ENCODE results near the gene CLEC3A. TPM values are rescaled to one million over a fixed set of nuclear protein-coding genes. Genes with fewer than 3 reads are reported as not detected.

Gene CLEC3A
- polyA plus RNA-seq, 1 donor (not counting 4 experiments of a cell fraction or from before 2014, with no cell fraction given) = not detected

- H3K27me3 ChIP-seq (ENCODE audit: control insufficient read depth, extremely low read depth, insufficient read depth, low read length) = no peaks in the 10 kb centered on the region
- TF ChIP-seq CTCF (optimal IDR thresholded peaks at IDR 0.05 in 1 of 3, IDR thresholded peaks at IDR 0.05 in 1 of 3, conservative IDR thresholded peaks at IDR 0.05 in 1 of 3; ENCODE audit: extremely low read depth in 1 of 3, insufficient read depth in 2 of 3, low read length in 3 of 3) (no peak), EZH2 (IDR thresholded peaks at IDR 0.05; ENCODE audit: low read length) (no peak)
- H3K4me2 ChIP-seq (ENCODE audit: control insufficient read depth, extremely low read depth, insufficient read depth, low read depth, low read length) = no peak overlapping the region
- no peaks in the 10 kb centered on the region for H3K9me1 ChIP-seq (ENCODE audit: control insufficient read depth, extremely low read depth, insufficient read depth, low read length)
- H3K36me3 ChIP-seq (ENCODE audit: control insufficient read depth in 2 of 2, extremely low read depth in 1 of 2, insufficient read depth in 2 of 2, low read length in 2 of 2) = no peaks in the 10 kb centered on the region
- DNase-seq (ENCODE audit: low read depth, low spot score) = no peak
- H3K4me1 ChIP-seq (ENCODE audit: control insufficient read depth, extremely low read depth, insufficient read depth, low read length) = no peaks in the 10 kb centered on the region
- no peaks in the 10 kb centered on the region for H3K79me2 ChIP-seq (ENCODE audit: control insufficient read depth, insufficient read depth, low read length)
- no peaks in the 10 kb centered on the region for H3K9me3 ChIP-seq (ENCODE audit: control insufficient read depth, low read depth, low read length)
- H2AFZ ChIP-seq (ENCODE audit: control insufficient read depth, low read length) = no peak overlapping the region
- dilution Hi-C loops (cut with MboI; ENCODE audit: extremely low pct_ligation_motif_present, low sequenced_read_pairs) = no loop called here
- no peak overlapping the region for H3K4me3 ChIP-seq (ENCODE audit: control insufficient read depth in 2 of 3, extremely low read depth in 1 of 3, insufficient read depth in 2 of 3, low read depth in 1 of 3, low read length in 3 of 3)
- no peaks in the 10 kb centered on the region for H4K20me1 ChIP-seq (ENCODE audit: control insufficient read depth, extremely low read depth, insufficient read depth, low read length)
- no peak overlapping the region for H3K9ac ChIP-seq (ENCODE audit: control insufficient read depth, extremely low read depth, insufficient read depth, low read length)
- no peak overlapping the region for H3K27ac ChIP-seq (ENCODE audit: control insufficient read depth, insufficient read depth, low read length)
- no peak for FAIRE-seq
These were observed 43.0 kb downstream of the CLEC3A start for GRCh38 chr16:78065319-78065718.

- Histone ChIP-seq H3K9ac (ENCODE audit: control insufficient read depth, extremely low read depth, insufficient read depth, low read length) (no peak overlapping the region), H3K9me3 (ENCODE audit: control insufficient read depth, low read depth, low read length) (no peaks in the 10 kb centered on the region), H3K27me3 (ENCODE audit: control insufficient read depth, extremely low read depth, insufficient read depth, low read length) (no peaks in the 10 kb centered on the region), H3K9me1 (ENCODE audit: control insufficient read depth, extremely low read depth, insufficient read depth, low read length) (no peaks in the 10 kb centered on the region), H3K79me2 (ENCODE audit: control insufficient read depth, insufficient read depth, low read length) (no peaks in the 10 kb centered on the region), H3K27ac (ENCODE audit: control insufficient read depth, insufficient read depth, low read length) (no peak overlapping the region), H3K4me3 (ENCODE audit: control insufficient read depth in 2 of 3, extremely low read depth in 1 of 3, insufficient read depth in 2 of 3, low read depth in 1 of 3, low read length in 3 of 3) (no peak overlapping the region), H2AFZ (ENCODE audit: control insufficient read depth, low read length) (no peak overlapping the region), H3K36me3 (ENCODE audit: control insufficient read depth in 2 of 2, extremely low read depth in 1 of 2, insufficient read depth in 2 of 2, low read length in 2 of 2) (no peaks in the 10 kb centered on the region), H3K4me1 (ENCODE audit: control insufficient read depth, extremely low read depth, insufficient read depth, low read length) (no peaks in the 10 kb centered on the region), H4K20me1 (ENCODE audit: control insufficient read depth, extremely low read depth, insufficient read depth, low read length) (no peaks in the 10 kb centered on the region), H3K4me2 (ENCODE audit: control insufficient read depth, extremely low read depth, insufficient read depth, low read depth, low read length) (no peak overlapping the region)
- FAIRE-seq (no peak), DNase-seq (ENCODE audit: low read depth, low spot score) (no peak)
- no peak for TF ChIP-seq EZH2 (IDR thresholded peaks at IDR 0.05; ENCODE audit: low read length)
- TF ChIP-seq CTCF (optimal IDR thresholded peaks at IDR 0.05 in 1 of 3, IDR thresholded peaks at IDR 0.05 in 1 of 3, conservative IDR thresholded peaks at IDR 0.05 in 1 of 3; ENCODE audit: extremely low read depth in 1 of 3, insufficient read depth in 2 of 3, low read length in 3 of 3) = no peak
- dilution Hi-C loops (cut with MboI; ENCODE audit: extremely low pct_ligation_motif_present, low sequenced_read_pairs) = no loop called here
These were observed 47.6 kb downstream of the CLEC3A start for GRCh38 chr16:78069913-78070312.
